Measurements from ENCODE around the gene CHRND. TPM values are rescaled to one million over a fixed set of nuclear protein-coding genes. Genes with fewer than 3 reads are reported as not detected.

CHRND gene
- total and polyA plus RNA-seq, 4 experiments from 2014 or later = not detected

DNA sequence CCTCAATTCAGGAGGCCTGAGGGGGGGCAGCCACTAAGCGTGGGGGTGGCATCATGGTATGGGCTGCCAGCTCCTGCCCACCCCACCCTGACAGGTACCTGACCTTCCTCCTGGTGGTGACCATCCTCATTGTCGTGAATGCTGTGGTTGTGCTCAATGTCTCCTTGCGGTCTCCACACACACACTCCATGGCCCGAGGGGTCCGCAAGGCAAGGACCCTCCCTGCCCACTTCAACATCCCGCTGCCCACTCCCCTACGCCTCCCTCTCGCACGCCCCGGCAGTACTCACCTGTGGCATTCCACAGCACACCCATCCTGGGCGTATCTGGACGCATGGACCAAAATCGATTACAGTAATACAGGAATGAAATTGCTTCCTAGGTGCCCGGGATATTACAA lies 17.5 kb downstream of the CHRND start:
- Mint-ChIP-seq H3K4me3 (no peak overlapping the region), H3K9me3 (no peaks in the 10 kb centered on the region), H3K27me3 (peaks cover under 1% of the 10 kb centered on the region in 2 donors), H3K36me3 (peaks cover 19 to 21% of the 10 kb centered on the region in 2 donors), H3K27ac (no peak overlapping the region), H3K4me1 (peaks cover 20 to 50% (median 32%) of the 10 kb centered on the region in 4 donors)
- no peaks in the 10 kb centered on the region for H3K27me3 ChIP-seq (ENCODE audit: insufficient read depth, low read length)
- H3K9me3 ChIP-seq (ENCODE audit: control insufficient read depth in 1 of 2, low read length in 2 of 2) = no peaks in the 10 kb centered on the region
- H3K4me1 ChIP-seq (ENCODE audit: insufficient read depth, low read length) = peaks cover 20% of the 10 kb centered on the region
- ChIA-PET POLR2A (ENCODE audit: partially characterized antibody) (no interaction called here), CTCF (ENCODE audit: partially characterized antibody) (no interaction called here)
- H3K4me3 ChIP-seq (ENCODE audit: low read length in 2 of 2) = no peak overlapping the region
- no peak overlapping the region for H3K27ac ChIP-seq (ENCODE audit: low read depth, low read length)
- no peak for DNase-seq
- intact Hi-C loops (cut with micrococcal nuclease) = no loop called here
- H3K36me3 ChIP-seq (ENCODE audit: insufficient read depth, low read length) = peaks cover 4% of the 10 kb centered on the region

DNA sequence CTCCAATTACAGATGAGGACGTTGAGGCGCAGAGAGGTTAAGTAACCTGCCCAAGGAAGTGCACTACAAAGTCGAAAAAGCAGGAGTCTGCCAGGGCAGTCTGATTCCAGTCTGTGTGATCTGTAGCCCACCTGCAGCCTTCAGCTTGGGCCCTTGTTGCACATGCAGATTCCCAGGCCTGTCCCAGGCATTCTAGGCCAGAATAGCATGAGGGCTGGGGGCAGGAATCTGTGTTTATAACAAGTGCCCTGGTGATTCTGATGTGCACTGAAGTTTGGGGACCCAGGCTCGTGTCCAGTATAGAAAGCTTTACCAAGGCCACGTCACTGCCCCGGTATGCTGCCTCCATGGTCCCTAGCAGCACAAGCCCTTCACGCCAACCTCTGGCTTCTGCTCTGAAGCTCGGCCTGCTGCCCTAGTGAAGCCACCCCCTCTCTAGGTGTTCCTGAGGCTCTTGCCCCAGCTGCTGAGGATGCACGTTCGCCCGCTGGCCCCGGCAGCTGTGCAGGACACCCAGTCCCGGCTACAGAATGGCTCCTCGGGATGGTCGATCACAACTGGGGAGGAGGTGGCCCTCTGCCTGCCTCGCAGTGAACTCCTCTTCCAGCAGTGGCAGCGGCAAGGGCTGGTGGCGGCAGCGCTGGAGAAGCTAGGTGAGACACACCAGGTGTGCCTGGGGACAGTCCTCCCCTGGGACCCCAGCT lies 18.1 kb downstream of the CHRND start:
- POLR2A ChIA-PET (ENCODE audit: partially characterized antibody) = no interaction called here
- DNase-seq = no peak
- Histone ChIP-seq H3K27me3 (ENCODE audit: insufficient read depth, low read length) (no peaks in the 10 kb centered on the region), H3K9me3 (ENCODE audit: control insufficient read depth in 1 of 2, low read length in 2 of 2) (no peaks in the 10 kb centered on the region), H3K4me1 (ENCODE audit: insufficient read depth, low read length) (peaks cover 26% of the 10 kb centered on the region), H3K27ac (ENCODE audit: low read depth, low read length) (no peak overlapping the region), H3K4me3 (ENCODE audit: low read length in 2 of 2) (no peak overlapping the region), H3K36me3 (ENCODE audit: insufficient read depth, low read length) (peaks cover 4% of the 10 kb centered on the region)
- H3K9me3 Mint-ChIP-seq = no peaks in the 10 kb centered on the region
- peaks cover 26 to 55% (median 38%) of the 10 kb centered on the region in 4 donors for H3K4me1 Mint-ChIP-seq
- peak overlapping the region in 1 of 8 donors; percentile 10 for H3K4me3 Mint-ChIP-seq
- H3K27ac Mint-ChIP-seq = peak overlapping the region in 2 of 7 donors; percentile 27 to 30
- CTCF ChIA-PET (ENCODE audit: partially characterized antibody) = no interaction called here
- peaks cover 21 to 26% of the 10 kb centered on the region in 2 donors for H3K36me3 Mint-ChIP-seq
- no peaks in the 10 kb centered on the region for H3K27me3 Mint-ChIP-seq
- intact Hi-C loops (cut with micrococcal nuclease) = no loop called here

DNA sequence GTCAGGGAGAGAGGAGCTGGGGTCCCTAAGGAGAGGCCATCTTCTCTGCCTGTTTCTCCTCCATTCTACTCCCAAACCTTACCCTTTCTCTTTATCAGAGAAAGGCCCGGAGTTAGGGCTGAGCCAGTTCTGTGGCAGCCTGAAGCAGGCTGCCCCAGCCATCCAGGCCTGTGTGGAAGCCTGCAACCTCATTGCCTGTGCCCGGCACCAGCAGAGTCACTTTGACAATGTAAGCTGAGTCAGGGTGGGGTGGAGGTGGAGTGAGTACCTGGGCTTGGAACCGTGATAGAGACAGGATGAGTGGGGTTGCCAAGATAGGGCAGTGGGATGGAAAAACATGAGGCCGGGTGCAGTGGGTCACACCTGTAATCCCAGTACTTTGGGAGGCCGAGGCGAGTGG lies 18.7 kb downstream of the CHRND start:
- Histone ChIP-seq H3K4me1 (ENCODE audit: insufficient read depth, low read length) (peaks cover 32% of the 10 kb centered on the region), H3K36me3 (ENCODE audit: insufficient read depth, low read length) (peaks cover 4% of the 10 kb centered on the region), H3K27me3 (ENCODE audit: insufficient read depth, low read length) (no peaks in the 10 kb centered on the region), H3K4me3 (ENCODE audit: low read length in 2 of 2) (no peak overlapping the region), H3K9me3 (ENCODE audit: control insufficient read depth in 1 of 2, low read length in 2 of 2) (no peaks in the 10 kb centered on the region), H3K27ac (ENCODE audit: low read depth, low read length) (no peak overlapping the region)
- H3K4me1 Mint-ChIP-seq = peaks cover 32 to 61% (median 44%) of the 10 kb centered on the region in 4 donors
- H3K27me3 Mint-ChIP-seq = no peaks in the 10 kb centered on the region
- intact Hi-C loops (cut with micrococcal nuclease) = no loop called here
- H3K4me3 Mint-ChIP-seq = no peak overlapping the region
- H3K27ac Mint-ChIP-seq = peak overlapping the region in 1 of 7 donors; percentile 27
- ChIA-PET CTCF (ENCODE audit: partially characterized antibody) (no interaction called here), POLR2A (ENCODE audit: partially characterized antibody) (no interaction called here)
- DNase-seq = no peak
- no peaks in the 10 kb centered on the region for H3K9me3 Mint-ChIP-seq
- peaks cover 21 to 31% of the 10 kb centered on the region in 2 donors for H3K36me3 Mint-ChIP-seq

DNA sequence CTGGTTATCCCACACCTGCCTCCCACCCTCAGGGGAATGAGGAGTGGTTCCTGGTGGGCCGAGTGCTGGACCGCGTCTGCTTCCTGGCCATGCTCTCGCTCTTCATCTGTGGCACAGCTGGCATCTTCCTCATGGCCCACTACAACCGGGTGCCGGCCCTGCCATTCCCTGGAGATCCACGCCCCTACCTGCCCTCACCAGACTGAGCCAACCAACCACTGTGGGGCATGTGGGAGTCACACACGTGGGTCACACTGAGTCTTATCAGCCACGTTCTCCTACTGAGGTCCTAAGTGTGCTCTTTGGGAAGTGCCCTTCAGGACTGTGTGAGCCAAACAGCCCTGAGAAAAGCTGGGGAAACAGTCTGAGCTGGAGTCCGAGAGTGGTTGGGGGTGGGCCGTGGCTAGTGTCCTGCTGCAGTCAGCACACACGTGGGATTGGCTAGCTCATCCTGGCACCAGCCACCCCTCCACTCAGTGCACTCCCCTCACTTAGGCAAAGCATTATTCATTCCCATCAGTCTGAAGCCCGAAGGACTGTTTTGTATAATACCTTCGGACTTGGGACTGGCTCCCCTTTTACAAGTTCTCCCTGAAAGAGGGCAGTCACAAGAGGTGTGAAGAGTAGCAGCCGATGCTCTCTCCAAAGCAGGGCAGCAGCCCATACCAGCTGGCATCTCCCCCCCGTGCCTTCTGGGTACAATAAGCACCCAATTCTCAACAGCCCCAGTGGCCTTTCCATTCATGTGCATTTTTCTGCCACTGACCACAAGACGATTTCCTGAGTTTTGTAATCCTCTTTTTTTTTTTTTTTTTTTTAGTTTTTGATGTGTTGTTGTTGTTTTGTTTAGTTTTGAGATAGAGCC lies 19.8 kb downstream of the CHRND start:
- H3K4me1 ChIP-seq (ENCODE audit: insufficient read depth, low read length) = peaks cover 34% of the 10 kb centered on the region

DNA sequence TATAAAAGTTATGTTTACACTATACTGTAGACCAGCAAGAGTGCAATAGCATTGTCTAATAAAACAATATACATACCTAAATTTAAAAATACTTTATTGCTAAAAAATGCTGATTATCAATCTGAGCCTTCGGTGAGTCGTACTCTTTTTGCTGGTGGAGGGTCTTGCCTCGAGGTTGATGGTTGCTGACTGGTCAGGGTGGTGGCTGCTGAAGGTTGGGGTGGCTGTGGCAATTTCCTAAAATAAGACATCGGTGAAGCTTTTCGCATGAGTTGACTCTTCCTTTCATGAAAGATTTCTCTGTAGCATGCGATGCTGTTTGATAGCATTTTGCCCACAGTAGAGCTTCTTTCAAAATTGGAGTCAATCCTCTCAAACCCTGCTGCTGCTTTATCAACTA lies 22.0 kb downstream of the CHRND start:
- Histone ChIP-seq H3K36me3 (ENCODE audit: insufficient read depth, low read length) (peaks cover 4% of the 10 kb centered on the region), H3K27ac (ENCODE audit: low read depth, low read length) (no peak overlapping the region), H3K4me3 (ENCODE audit: low read length in 2 of 2) (no peak overlapping the region), H3K9me3 (ENCODE audit: control insufficient read depth in 1 of 2, low read length in 2 of 2) (no peaks in the 10 kb centered on the region), H3K4me1 (ENCODE audit: insufficient read depth, low read length) (peaks cover 51% of the 10 kb centered on the region), H3K27me3 (ENCODE audit: insufficient read depth, low read length) (no peaks in the 10 kb centered on the region)
- no peaks in the 10 kb centered on the region for H3K9me3 Mint-ChIP-seq
- H3K4me1 Mint-ChIP-seq = peaks cover 45 to 81% (median 63%) of the 10 kb centered on the region in 4 donors
- ChIA-PET CTCF (ENCODE audit: partially characterized antibody) (no interaction called here), POLR2A (ENCODE audit: partially characterized antibody) (no interaction called here)
- no peaks in the 10 kb centered on the region for H3K27me3 Mint-ChIP-seq
- intact Hi-C loops (cut with micrococcal nuclease) = no loop called here
- no peak for DNase-seq
- H3K4me3 Mint-ChIP-seq = peak overlapping the region in 3 of 8 donors; percentile 21 to 53 (median 35)
- H3K27ac Mint-ChIP-seq = peak overlapping the region in 4 of 7 donors; percentile 3 to 61 (median 36)
- H3K36me3 Mint-ChIP-seq = peaks cover 25 to 47% of the 10 kb centered on the region in 2 donors

More for the DNA sequence above, 19.8 kb downstream of the CHRND start:
- Mint-ChIP-seq H3K27ac (no peak overlapping the region), H3K4me1 (peaks cover 33 to 68% (median 48%) of the 10 kb centered on the region in 4 donors), H3K27me3 (no peaks in the 10 kb centered on the region), H3K9me3 (no peaks in the 10 kb centered on the region), H3K36me3 (peaks cover 21 to 35% of the 10 kb centered on the region in 2 donors), H3K4me3 (no peak overlapping the region)
- no peak for DNase-seq
- intact Hi-C loops (cut with micrococcal nuclease) = no loop called here
- Histone ChIP-seq H3K9me3 (ENCODE audit: control insufficient read depth in 1 of 2, low read length in 2 of 2) (no peaks in the 10 kb centered on the region), H3K4me3 (ENCODE audit: low read length in 2 of 2) (no peak overlapping the region), H3K36me3 (ENCODE audit: insufficient read depth, low read length) (peaks cover 4% of the 10 kb centered on the region), H3K27me3 (ENCODE audit: insufficient read depth, low read length) (no peaks in the 10 kb centered on the region), H3K27ac (ENCODE audit: low read depth, low read length) (no peak overlapping the region)
- POLR2A ChIA-PET (ENCODE audit: partially characterized antibody) = no interaction called here
- CTCF ChIA-PET (ENCODE audit: partially characterized antibody) = no interaction called here

DNA sequence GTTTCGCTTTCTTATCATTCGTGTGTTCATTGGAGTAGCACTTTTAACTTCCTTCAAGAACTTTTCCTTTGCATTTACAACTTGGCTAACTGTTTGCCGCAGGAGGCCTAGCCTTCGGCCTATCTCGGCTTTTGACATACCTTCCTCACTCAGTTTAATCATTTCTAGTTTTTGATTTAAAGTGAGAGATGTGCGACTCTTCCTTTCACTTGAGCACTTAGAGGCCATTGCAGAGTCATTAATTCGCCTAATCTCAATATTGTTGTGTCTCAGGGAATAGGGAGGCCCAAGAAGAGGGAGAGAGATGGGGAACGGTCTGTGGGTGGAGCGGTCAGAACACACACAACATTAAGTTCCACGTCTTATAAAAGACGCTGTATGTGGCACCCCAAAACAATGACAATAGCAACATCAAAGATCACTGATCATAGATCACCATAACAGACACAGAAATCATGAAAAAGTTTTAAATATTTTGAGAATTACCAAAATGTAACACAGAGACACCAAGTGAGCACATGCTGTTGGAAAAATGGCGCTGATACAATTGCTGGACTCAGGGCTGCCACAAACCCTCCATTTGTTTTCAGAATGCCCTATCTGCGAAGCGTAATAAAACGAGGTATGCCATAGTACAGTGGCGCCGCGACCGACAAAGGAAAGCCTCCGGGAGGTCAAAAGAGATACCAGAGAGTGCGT lies 23.8 kb downstream of the CHRND start:
- Mint-ChIP-seq H3K4me1 (peaks cover 58 to 87% (median 74%) of the 10 kb centered on the region in 4 donors), H3K36me3 (peaks cover 26 to 55% of the 10 kb centered on the region in 2 donors), H3K4me3 (peak overlapping the region; percentile 99 to 100 (median 100)), H3K27ac (peak overlapping the region; percentile 96 to 100 (median 99)), H3K27me3 (no peaks in the 10 kb centered on the region), H3K9me3 (no peaks in the 10 kb centered on the region)
- no peak for DNase-seq
- H3K4me3 ChIP-seq (ENCODE audit: low read length in 2 of 2) = peak overlapping the region; percentile 79 to 80
- POLR2A ChIA-PET (ENCODE audit: partially characterized antibody) = interaction anchor here (0.6 to 1.6 kb wide), 5 partner anchors 13 to 1086 kb away, joined by 3 to 6 read pairs (median 3); partner anchors contain the start of genes NCL and PRSS56
- intact Hi-C loops (cut with micrococcal nuclease) = loop anchor here (1.0 to 5.0 kb wide), 4 partner anchors 28 to 1038 kb away; partner anchors contain the start of genes GIGYF2 and PDE6D
- CTCF ChIA-PET (ENCODE audit: partially characterized antibody) = interaction anchor here (0.9 to 1.5 kb wide), 2 partner anchors 28 to 56 kb away, joined by 3 to 6 read pairs; no protein-coding TSS in a partner anchor
- peaks cover 69% of the 10 kb centered on the region for H3K4me1 ChIP-seq (ENCODE audit: insufficient read depth, low read length)
- H3K27me3 ChIP-seq (ENCODE audit: insufficient read depth, low read length) = no peaks in the 10 kb centered on the region
- peak overlapping the region; percentile 94 for H3K27ac ChIP-seq (ENCODE audit: low read depth, low read length)
- H3K36me3 ChIP-seq (ENCODE audit: insufficient read depth, low read length) = peaks cover 4% of the 10 kb centered on the region
- no peaks in the 10 kb centered on the region for H3K9me3 ChIP-seq (ENCODE audit: control insufficient read depth in 1 of 2, low read length in 2 of 2)
